Effector memory CD4-positive, alpha-beta T cell (primary cell): ENCODE measurements around the gene C1QTNF4.
A peak's percentile ranks its signal among the peaks of the same experiment; 100 is the strongest.
"Not testable (repeated sequence)": the region's sequence is repeated elsewhere in the genome, so short reads cannot be mapped to it uniquely, and the experiment has no call there.

Experiments used
- DNase-seq, 3 donors: peaks; one replicate each; pipeline ENCODE4 v3.0.0-alpha.2; 2020
- H3K27ac ChIP-seq: 2 replicates; pipeline ENCODE4 v1.7.0; 2013; ENCODE audit warnings: mild to moderate bottlenecking, low read length, moderate library complexity; ENCODE audit not compliant: insufficient read depth, poor library complexity, severe bottlenecking
- H3K27me3 ChIP-seq: replicated peaks from 2 replicates; pipeline ENCODE4 v1.7.0; 2013; ENCODE audit warnings: mild to moderate bottlenecking, low read length; ENCODE audit not compliant: insufficient read depth, control insufficient read depth, poor library complexity, severe bottlenecking
- H3K36me3 ChIP-seq: 2 replicates; pipeline ENCODE4 v1.7.0; 2013; ENCODE audit warnings: mild to moderate bottlenecking, low read length, moderate library complexity; ENCODE audit not compliant: control insufficient read depth, insufficient read depth
- H3K4me1 ChIP-seq: 2 replicates; pipeline ENCODE4 v1.7.0; 2013; ENCODE audit warnings: low read length, mild to moderate bottlenecking; ENCODE audit not compliant: control insufficient read depth, insufficient read depth, poor library complexity, severe bottlenecking
- H3K4me3 ChIP-seq: 2 replicates; pipeline ENCODE4 v1.7.0; 2013; ENCODE audit warnings: low read length, low read depth, mild to moderate bottlenecking; ENCODE audit not compliant: insufficient read depth, poor library complexity, severe bottlenecking
- H3K9me3 ChIP-seq: 2 replicates; pipeline ENCODE4 v1.7.0; 2013; ENCODE audit warnings: mild to moderate bottlenecking, low read length, moderate library complexity; ENCODE audit not compliant: control insufficient read depth

C1QTNF4 gene

DNA sequence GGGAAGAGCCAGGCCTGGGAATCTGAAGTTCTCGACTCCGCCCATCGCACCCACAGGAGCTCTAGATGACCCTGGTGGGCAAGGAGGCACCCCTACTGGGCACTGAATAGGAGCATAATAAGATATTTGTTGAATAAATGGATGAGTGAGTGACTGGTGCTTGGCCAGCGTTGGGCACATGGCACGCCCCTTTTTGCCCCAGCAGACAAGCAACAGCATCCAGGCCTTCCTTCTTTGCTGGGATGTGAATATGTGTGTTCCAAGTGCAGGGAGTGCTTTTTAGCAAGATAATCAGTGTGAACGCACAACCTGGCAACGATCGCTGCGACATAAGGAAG, 40.8 kb downstream of the C1QTNF4 start:
- Histone ChIP-seq H3K9me3 (no peaks in the 10 kb centered on the region), H3K36me3 (no peaks in the 10 kb centered on the region), H3K4me3 (peak overlapping the region; percentile 53), H3K27me3 (no peaks in the 10 kb centered on the region), H3K4me1 (peaks cover 14% of the 10 kb centered on the region), H3K27ac (peak overlapping the region; percentile 57)
- DNase-seq: no peak

DNA sequence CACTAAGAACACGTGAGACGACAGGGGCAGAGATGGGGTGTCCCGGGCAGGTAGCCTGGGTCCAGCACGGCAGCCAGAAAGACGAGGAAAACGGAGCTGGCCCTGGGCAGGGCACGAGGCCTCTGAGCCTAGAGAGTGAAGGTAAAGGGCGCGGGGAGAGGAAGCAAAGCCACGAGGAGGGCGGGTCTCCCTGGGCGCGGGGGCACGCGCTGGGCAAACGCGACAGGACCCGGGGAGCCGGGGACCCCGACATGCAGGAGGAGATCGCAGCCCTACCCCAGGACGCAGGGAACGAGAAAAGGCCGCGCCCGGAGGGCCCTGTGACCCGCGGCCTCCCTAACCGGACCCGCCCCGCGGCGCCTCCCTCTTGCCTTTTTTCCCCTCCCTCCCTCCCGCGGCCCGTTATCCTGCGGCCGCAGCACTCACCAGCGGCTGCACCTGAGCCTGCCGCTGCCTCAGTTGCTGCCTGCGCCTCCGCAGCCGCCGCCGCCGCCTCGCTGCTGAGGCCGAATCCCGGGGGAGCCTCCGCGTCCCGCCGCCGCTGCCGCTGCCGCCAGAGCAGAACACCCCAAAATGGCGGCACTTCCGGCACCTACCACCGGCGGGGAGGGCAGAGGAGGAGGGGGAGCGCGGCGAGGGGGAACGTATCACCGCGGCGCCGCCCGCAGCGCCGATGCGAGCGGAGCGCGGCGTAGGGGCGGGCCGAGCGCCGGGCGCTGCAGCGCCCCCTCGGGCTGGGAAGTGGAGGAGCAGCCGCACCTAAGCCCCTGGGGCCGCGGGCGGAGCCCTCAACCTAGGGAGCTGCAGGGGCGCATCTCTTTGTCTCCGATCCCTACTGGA, 41.4 kb downstream of the C1QTNF4 start, which contains the start of gene CELF1:
Gene CELF1 (minus strand): TSS at position 567 of the 840 bp plus-strand sequence. CDS start 53,609 bp downstream, outside the sequence.
- Histone ChIP-seq H3K27ac (peak within 1 kb of the TSS; percentile 83), H3K4me1 (peaks cover 14% of the 10 kb centered on the region), H3K9me3 (no peaks in the 10 kb centered on the region), H3K27me3 (no peaks in the 10 kb centered on the region), H3K4me3 (peak within 1 kb of the TSS; percentile 64), H3K36me3 (no peaks in the 10 kb centered on the region)
- peak; percentile 84 to 87 (median 87) for DNase-seq

GRCh38 chr11:47552056-47552565, 42.1 kb downstream of the C1QTNF4 start:
- Histone ChIP-seq H3K9me3 (no peaks in the 10 kb centered on the region), H3K4me1 (peaks cover 14% of the 10 kb centered on the region)
- peak in 1 of 3 donors; percentile 10 for DNase-seq

GRCh38 chr11:47551086-47551485, 43.1 kb downstream of the C1QTNF4 start:
- DNase-seq: no peak
- Histone ChIP-seq H3K27me3 (no peaks in the 10 kb centered on the region), H3K4me3 (peak overlapping the region; percentile 64), H3K27ac (peak overlapping the region; percentile 83), H3K36me3 (no peaks in the 10 kb centered on the region), H3K4me1 (peaks cover 14% of the 10 kb centered on the region), H3K9me3 (no peaks in the 10 kb centered on the region)

More at GRCh38 chr11:47552056-47552565, 42.1 kb downstream of the C1QTNF4 start:
- Histone ChIP-seq H3K27ac (peak overlapping the region; percentile 83), H3K27me3 (no peaks in the 10 kb centered on the region), H3K36me3 (no peaks in the 10 kb centered on the region), H3K4me3 (peak overlapping the region; percentile 64)

DNA sequence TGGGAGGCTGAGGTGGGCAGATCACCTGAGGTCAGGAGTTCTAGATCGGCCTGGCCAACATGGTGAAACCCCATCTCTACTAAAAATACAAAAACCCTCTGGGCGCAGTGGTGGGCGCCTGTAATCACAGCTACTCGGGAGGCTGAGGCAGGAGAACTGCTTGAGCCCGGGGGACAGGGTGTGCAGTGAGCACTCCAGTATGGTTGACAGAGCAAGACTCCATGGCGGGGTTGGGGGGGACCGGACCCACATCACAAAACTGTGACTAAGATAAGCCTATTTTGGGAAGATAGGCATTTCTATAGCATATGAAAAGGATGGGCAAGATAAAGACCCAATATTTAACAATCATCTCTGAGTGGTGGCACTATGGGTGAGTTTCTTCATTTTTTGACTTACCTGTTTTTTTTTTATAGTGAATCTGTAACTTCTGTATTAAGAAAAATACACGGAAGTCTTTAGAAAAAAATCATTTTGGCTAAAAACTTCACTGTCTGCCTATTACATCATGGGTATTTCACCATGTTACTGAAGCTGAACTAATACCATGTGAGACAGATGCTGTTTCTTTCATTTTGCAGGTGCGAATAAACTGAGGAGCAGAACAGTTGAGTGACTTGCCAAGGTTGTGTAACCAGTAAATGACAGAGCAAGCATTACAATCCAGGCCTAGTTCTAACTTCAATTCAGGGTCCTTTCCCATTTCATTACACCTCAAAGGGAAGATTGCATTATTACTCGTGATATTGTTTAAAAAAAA, 43.7 kb downstream of the C1QTNF4 start:
- DNase-seq: no peak
- Histone ChIP-seq H3K4me3 (no peak overlapping the region), H3K36me3 (no peaks in the 10 kb centered on the region), H3K27me3 (no peaks in the 10 kb centered on the region), H3K4me1 (peaks cover 14% of the 10 kb centered on the region), H3K27ac (peak overlapping the region; percentile 83), H3K9me3 (no peaks in the 10 kb centered on the region)

- not testable (repeated sequence) for H3K9me3 ChIP-seq
Observed at GRCh38 chr11:47546274-47546673, 47.9 kb downstream of the C1QTNF4 start.

GRCh38 chr11:47545298-47545697, 48.9 kb downstream of the C1QTNF4 start:
- H3K36me3 ChIP-seq: no peaks in the 10 kb centered on the region
- no peak for DNase-seq
- peaks cover 8% of the 10 kb centered on the region for H3K4me1 ChIP-seq
- no peaks in the 10 kb centered on the region for H3K27me3 ChIP-seq
- no peak overlapping the region for H3K4me3 ChIP-seq
- no peak overlapping the region for H3K27ac ChIP-seq
- H3K9me3 ChIP-seq: no peaks in the 10 kb centered on the region

More at GRCh38 chr11:47546274-47546673, 47.9 kb downstream of the C1QTNF4 start:
- H3K36me3 ChIP-seq, H3K27me3 ChIP-seq, DNase-seq, H3K27ac ChIP-seq, H3K4me3 ChIP-seq: not testable (repeated sequence)
- H3K4me1 ChIP-seq: peaks cover 11% of the 10 kb centered on the region

DNA sequence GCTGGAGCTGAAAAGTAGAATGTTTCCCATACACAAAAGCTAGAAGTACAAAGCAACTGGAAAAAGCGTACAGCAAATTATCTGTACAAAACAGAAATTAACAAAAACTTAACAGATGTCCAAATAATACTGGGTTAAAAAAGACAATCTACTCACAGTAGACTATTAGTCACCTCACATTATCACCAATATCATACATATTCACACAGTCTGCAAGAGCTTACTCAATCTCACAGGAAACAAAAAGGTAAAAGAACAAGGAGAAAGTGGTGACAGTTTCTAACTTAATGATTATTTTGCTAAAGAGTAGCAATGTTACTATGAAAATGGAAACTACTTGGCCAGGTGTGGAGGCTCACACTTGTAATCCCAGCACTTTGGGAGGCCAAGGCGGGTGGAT, 53.1 kb downstream of the C1QTNF4 start:
- Histone ChIP-seq H3K27me3 (no peaks in the 10 kb centered on the region), H3K27ac (no peak overlapping the region), H3K4me1 (peaks cover 11% of the 10 kb centered on the region), H3K36me3 (no peaks in the 10 kb centered on the region), H3K9me3 (no peaks in the 10 kb centered on the region), H3K4me3 (no peak overlapping the region)
- no peak for DNase-seq

GRCh38 chr11:47539681-47540039, 54.6 kb downstream of the C1QTNF4 start:
- Histone ChIP-seq H3K36me3 (peaks cover 4% of the 10 kb centered on the region), H3K27me3 (no peaks in the 10 kb centered on the region), H3K4me3 (no peak overlapping the region), H3K27ac (no peak overlapping the region), H3K9me3 (no peaks in the 10 kb centered on the region), H3K4me1 (peaks cover 11% of the 10 kb centered on the region)
- DNase-seq: no peak
